Spleen (tissue), 11 donors: ENCODE results near the gene WFDC10B. TPM values are rescaled to one million over a fixed set of nuclear protein-coding genes. Genes with fewer than 3 reads are reported as not detected.
"Not testable (repeated sequence)": the region's sequence is repeated elsewhere in the genome, so short reads cannot be mapped to it uniquely, and the experiment has no call there.

Experiments
- DNase-seq: peaks from one replicate; pipeline ENCODE4 v3.0.0-alpha.2; 2020
- H3K27ac ChIP-seq, 8 donors: fragments of 200-600 bp; sonication (generic) in 7 of 8; 1 replicate in 4 of 8; 2 replicates in 4 of 8; pipeline versions ENCODE4 v1.5.0 to v1.8.0; 2016 to 2021; ENCODE audit warnings: inconsistent platforms in 4 of 8, mild to moderate bottlenecking in 4 of 8, moderate library complexity in 1 of 8
- H3K27me3 ChIP-seq, 7 donors: fragments of 200-600 bp; sonication (generic) in 6 of 7; replicated peaks in 1 of 7; 1 replicate in 4 of 7; 2 replicates in 3 of 7; pipeline versions ENCODE4 v1.5.0 to v1.8.0; 2016 to 2021; ENCODE audit warnings: inconsistent platforms in 3 of 7, mild to moderate bottlenecking in 1 of 7
- H3K36me3 ChIP-seq, 6 donors: fragments of 200-600 bp; sonication (generic) in 5 of 6; 1 replicate in 4 of 6; 2 replicates in 2 of 6; pipeline versions ENCODE4 v1.5.0 to v1.8.0; 2016 to 2021; ENCODE audit warnings: inconsistent platforms in 2 of 6
- H3K4me1 ChIP-seq, 6 donors: fragments of 200-600 bp; sonication (generic) in 5 of 6; 1 replicate in 3 of 6; 2 replicates in 3 of 6; pipeline versions ENCODE4 v1.5.0 to v1.8.0; 2016 to 2021; ENCODE audit warnings: inconsistent platforms in 3 of 6
- H3K4me3 ChIP-seq, 8 donors: fragments of 200-600 bp; sonication (generic) in 7 of 8; 1 replicate in 4 of 8; 2 replicates in 4 of 8; pipeline versions ENCODE4 v1.5.0 to v1.8.0; 2016 to 2021; ENCODE audit warnings: inconsistent platforms in 4 of 8, mild to moderate bottlenecking in 4 of 8, moderate library complexity in 2 of 8
- H3K9me3 ChIP-seq, 8 donors: fragments of 200-600 bp; sonication (generic) in 7 of 8; 1 replicate in 4 of 8; 2 replicates in 4 of 8; pipeline versions ENCODE4 v1.5.0 to v1.8.0; 2016 to 2021; ENCODE audit warnings: inconsistent platforms in 4 of 8
- POLR2A ChIP-seq, 3 donors: fragments of 450-650 bp; IDR thresholded peaks; one replicate each; pipeline ENCODE4 v1.5.1; 2017; ENCODE audit warnings: antibody characterized with exemption in 3 of 3, mild to moderate bottlenecking in 1 of 3
- POLR2AphosphoS5 ChIP-seq, 3 donors: sonication (generic); formaldehyde crosslinking; IDR thresholded peaks; one replicate each; pipeline ENCODE4 v1.5.1; 2017; ENCODE audit warnings: antibody characterized with exemption in 3 of 3
- WGBS, 5 donors: extraction: QIAGEN DNeasy Blood & Tissue Kit in 3 of 5; methylation state at CpG; one replicate each; pipeline versions ENCODE4 v1.1.5 to v1.1.7; 2013 to 2018; 5-methylcytosine and 5-hydroxymethylcytosine counted together
- intact Hi-C: fragments of 100-400 bp; cut with DNase I; formaldehyde crosslinking; loops from one replicate; pipeline ENCODE4 v1.15.0; 2023; ENCODE audit warnings: low total_unique reads
- polyA plus RNA-seq, 3 donors: library from polyadenylated mRNA; stranded (reverse); fragments of 200-250 nt; gene quantifications; one replicate each; pipeline ENCODE4 v1.2.1, GENCODE V29; 2013
- total RNA-seq, 7 donors: library from RNA; depleted of rRNA in 3 of 7; stranded (reverse); fragments of >200 nt in 3 of 7; fragmentation: NEBNext Ultra II Directional in 4 of 7; extraction: Animal tissue kit (Norgen Biotek cat#: 25700) in 4 of 7; gene quantifications; one replicate each; pipeline versions ENCODE4 v1.1.0 to v1.2.1, GENCODE V29; 2016 to 2021
- TF ChIP-seq, protein P1 (sequence below), 11 experiments: fragments of 200-600 bp in 7 of 11; fragments of 450-650 bp in 4 of 11; sonication (generic) in 4 of 11; IDR thresholded peaks in 8 of 11; conservative IDR thresholded peaks in 3 of 11; 1 replicate in 7 of 11; 2 replicates in 4 of 11; pipeline versions ENCODE4 v1.4.0 to v1.8.0; 2016 to 2021; ENCODE audit warnings: antibody characterized with exemption in 11 of 11, inconsistent platforms in 4 of 11, mild to moderate bottlenecking in 1 of 11
- donor health status: healthy with polysubstance abuse.
- donor health status: DM: no; HTN: no; CAD: no; lungs with moderate emphysema.
- donor health status: DM: no; HTN: no; CAD: no.
- donor health status: Bipolar disorder and iron deficiency.
- donor health status: healthy.
- donor health status: DM: no; HTN: no; CAD: no.
- donor health status: DM: yes; HTN: yes; CAD: no.

WFDC10B gene
- total and polyA plus RNA-seq, 10 donors: not detected

DNA sequence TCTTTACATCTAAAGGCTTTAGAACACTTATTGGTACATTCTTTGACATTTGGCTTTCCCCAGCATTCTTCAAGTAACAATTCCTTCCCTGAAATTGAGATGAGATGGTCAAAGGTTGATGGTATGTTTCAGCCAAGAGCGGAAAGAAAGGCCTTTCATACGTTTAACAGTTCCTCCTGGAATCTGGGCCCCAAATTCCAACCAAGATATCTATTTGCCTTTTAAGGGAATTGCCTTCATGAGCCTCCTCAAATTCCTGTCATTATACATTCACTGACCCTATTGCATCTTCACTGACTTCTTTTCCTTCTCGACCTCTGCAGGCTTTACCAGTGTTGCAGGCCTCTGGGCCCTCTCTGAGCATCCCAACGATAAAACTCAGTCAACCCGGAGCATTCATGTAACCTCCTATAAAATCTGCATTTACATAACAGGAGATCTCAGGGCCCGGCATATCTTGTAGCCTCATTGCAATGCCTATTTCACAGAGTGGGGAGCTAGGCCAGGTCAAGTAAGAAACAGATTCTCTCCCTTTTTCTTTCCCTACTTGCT is 55.4 kb downstream of the WFDC10B start:
- peaks cover 0 to 8% (median 0%) of the 10 kb centered on the region in 7 donors for H3K27me3 ChIP-seq
- no peak overlapping the region for H3K27ac ChIP-seq
- no peaks in the 10 kb centered on the region for H3K36me3 ChIP-seq
- DNase-seq: no peak
- no peaks in the 10 kb centered on the region for H3K9me3 ChIP-seq
- H3K4me3 ChIP-seq: no peak overlapping the region
- TF ChIP-seq POLR2AphosphoS5 (IDR thresholded peaks at IDR 0.05) (no peak), POLR2A (IDR thresholded peaks at IDR 0.05) (no peak)
- TF ChIP-seq, protein P1, sequence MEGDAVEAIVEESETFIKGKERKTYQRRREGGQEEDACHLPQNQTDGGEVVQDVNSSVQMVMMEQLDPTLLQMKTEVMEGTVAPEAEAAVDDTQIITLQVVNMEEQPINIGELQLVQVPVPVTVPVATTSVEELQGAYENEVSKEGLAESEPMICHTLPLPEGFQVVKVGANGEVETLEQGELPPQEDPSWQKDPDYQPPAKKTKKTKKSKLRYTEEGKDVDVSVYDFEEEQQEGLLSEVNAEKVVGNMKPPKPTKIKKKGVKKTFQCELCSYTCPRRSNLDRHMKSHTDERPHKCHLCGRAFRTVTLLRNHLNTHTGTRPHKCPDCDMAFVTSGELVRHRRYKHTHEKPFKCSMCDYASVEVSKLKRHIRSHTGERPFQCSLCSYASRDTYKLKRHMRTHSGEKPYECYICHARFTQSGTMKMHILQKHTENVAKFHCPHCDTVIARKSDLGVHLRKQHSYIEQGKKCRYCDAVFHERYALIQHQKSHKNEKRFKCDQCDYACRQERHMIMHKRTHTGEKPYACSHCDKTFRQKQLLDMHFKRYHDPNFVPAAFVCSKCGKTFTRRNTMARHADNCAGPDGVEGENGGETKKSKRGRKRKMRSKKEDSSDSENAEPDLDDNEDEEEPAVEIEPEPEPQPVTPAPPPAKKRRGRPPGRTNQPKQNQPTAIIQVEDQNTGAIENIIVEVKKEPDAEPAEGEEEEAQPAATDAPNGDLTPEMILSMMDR (IDR thresholded peaks at IDR 0.05 in 8 of 11, conservative IDR thresholded peaks at IDR 0.05 in 3 of 11): no peak
- intact Hi-C loops: no loop called here
- H3K4me1 ChIP-seq: no peaks in the 10 kb centered on the region
- WGBS, 5 donors: 82 to 89% (median 85%) methylated on average over 6 of the region's 6 CpGs

DNA sequence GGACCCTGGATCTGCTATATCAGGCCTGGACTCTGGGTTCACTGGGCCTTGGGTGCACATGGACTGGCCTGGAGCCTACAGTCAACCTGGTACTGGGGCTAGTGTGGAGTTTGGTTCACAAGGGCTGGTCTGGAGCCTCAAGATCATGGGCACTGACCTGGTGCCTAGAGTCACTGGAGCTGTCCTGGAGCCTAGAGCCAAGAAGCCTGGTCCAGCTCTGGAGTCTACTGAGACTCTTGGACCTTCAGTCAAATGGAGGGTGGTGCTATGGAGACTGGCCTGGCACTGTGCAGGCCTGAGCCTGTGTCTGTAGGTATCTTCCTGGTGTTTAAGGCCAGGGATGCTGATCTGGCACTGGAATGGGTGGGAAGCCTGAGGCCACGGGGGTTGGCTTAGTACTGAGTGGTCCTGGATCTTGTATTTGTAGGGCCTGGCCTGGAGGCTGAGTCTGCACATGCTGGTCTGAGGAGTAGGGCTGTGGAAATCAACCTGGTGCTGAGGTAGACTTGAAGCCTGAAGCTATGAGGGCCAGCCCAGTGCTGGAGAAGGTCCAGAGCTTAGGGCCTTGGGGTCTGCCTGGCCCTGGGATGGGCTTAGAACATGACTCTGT is 57.3 kb downstream of the WFDC10B start:
- intact Hi-C loops: no loop called here
- Histone ChIP-seq H3K4me1 (no peaks in the 10 kb centered on the region), H3K9me3 (no peaks in the 10 kb centered on the region), H3K4me3 (no peak overlapping the region), H3K27me3 (peaks cover 0 to 8% (median 0%) of the 10 kb centered on the region in 7 donors), H3K27ac (no peak overlapping the region), H3K36me3 (no peaks in the 10 kb centered on the region)
- TF ChIP-seq POLR2A (IDR thresholded peaks at IDR 0.05) (no peak), POLR2AphosphoS5 (IDR thresholded peaks at IDR 0.05) (no peak)
- TF ChIP-seq, protein P1 (IDR thresholded peaks at IDR 0.05 in 8 of 11, conservative IDR thresholded peaks at IDR 0.05 in 3 of 11): no peak
- 55 to 70% (median 65%) methylated on average over 1 of the region's 1 CpG; no CpG with 5 or more reads in 1 of the 5 donors for WGBS, 5 donors
- no peak for DNase-seq

DNA sequence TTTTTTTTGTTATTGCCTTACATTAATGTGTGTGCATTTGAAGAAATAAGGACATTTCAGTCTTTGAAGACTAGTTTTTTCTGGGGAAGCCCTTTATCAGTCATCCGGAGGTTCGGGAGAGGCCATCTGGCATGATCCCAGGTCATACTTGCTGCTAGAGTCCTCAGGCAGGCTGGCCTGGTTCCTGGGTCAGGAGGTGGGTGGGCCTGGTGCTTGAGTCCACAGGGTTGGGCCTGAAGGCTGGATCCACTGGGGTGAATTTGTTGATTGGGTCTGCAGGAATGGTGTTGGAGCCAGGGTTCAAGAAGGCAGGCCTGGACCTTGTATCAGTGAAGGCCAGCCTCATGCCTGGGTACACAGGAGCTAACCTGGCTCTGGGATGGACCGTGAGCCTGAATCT is 57.9 kb downstream of the WFDC10B start:
- no peak for DNase-seq
- Histone ChIP-seq H3K36me3 (no peaks in the 10 kb centered on the region), H3K4me1 (no peaks in the 10 kb centered on the region), H3K27me3 (peaks cover 0 to 6% (median 0%) of the 10 kb centered on the region in 7 donors), H3K4me3 (no peak overlapping the region), H3K9me3 (no peaks in the 10 kb centered on the region), H3K27ac (no peak overlapping the region)
- intact Hi-C loops: no loop called here
- 84 to 96% (median 87%) methylated on average over 3 of the region's 3 CpGs for WGBS, 5 donors
- TF ChIP-seq, protein P1 (IDR thresholded peaks at IDR 0.05 in 8 of 11, conservative IDR thresholded peaks at IDR 0.05 in 3 of 11): no peak
- TF ChIP-seq POLR2AphosphoS5 (IDR thresholded peaks at IDR 0.05) (no peak), POLR2A (IDR thresholded peaks at IDR 0.05) (no peak)

DNA sequence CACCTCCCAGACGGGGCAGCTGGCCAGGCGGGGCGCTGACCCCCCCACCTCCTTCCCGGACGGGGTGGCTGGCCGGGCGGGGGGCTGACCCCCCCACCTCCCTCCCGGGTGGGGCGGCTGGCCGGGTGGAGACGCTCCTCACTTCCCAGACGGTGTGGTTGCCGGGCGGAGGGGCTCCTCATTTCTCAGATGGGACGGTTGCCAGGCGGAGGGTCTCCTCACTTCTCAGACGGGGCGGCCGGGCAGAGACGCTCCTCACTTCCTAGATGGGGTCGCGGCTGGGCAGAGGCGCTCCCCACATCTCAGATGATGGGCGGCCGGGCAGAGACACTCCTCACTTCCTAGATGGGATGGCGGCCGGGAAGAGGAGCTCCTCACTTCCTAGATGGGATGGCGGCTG is 59.0 kb downstream of the WFDC10B start:
- 88 to 95% (median 90%) methylated on average over 8 to 28 of the region's 28 CpGs for WGBS, 5 donors
- H3K27ac ChIP-seq, H3K4me3 ChIP-seq, H3K36me3 ChIP-seq, H3K27me3 ChIP-seq, intact Hi-C loops, H3K9me3 ChIP-seq, H3K4me1 ChIP-seq, DNase-seq: not testable (repeated sequence)

DNA sequence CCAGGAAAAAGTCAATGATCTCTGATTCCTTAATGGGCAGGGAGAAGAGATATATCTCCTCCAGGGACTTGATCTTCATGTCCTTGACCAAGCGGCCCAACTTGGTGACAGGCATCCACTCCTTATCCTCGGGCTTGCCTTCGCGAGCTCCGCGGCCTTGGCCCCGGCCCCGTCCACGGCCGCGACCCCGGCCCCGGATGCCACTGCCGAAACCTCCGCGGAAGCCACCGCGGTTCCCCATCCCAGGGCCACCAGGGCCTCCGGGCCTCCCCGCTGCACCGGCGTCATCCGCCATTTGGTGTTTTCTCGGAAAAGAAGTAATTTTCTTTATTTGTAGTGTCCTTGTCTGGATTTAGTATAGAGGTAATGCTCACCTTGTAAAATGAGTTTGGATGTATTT is 63.7 kb downstream of the WFDC10B start:
- H3K27ac ChIP-seq, H3K4me3 ChIP-seq, H3K9me3 ChIP-seq, H3K27me3 ChIP-seq, H3K36me3 ChIP-seq, intact Hi-C loops, H3K4me1 ChIP-seq, DNase-seq: not testable (repeated sequence)
- 96 to 99% (median 97%) methylated on average over 20 to 24 of the region's 24 CpGs for WGBS, 5 donors
